ENCODE measurements around the gene STYXL2. TPM values are rescaled to one million over a fixed set of nuclear protein-coding genes. Genes with fewer than 3 reads are reported as not detected.

Gene STYXL2
- total RNA-seq, 4 donors from 2014 or later: under 0.01 TPM; not detected in 3

DNA sequence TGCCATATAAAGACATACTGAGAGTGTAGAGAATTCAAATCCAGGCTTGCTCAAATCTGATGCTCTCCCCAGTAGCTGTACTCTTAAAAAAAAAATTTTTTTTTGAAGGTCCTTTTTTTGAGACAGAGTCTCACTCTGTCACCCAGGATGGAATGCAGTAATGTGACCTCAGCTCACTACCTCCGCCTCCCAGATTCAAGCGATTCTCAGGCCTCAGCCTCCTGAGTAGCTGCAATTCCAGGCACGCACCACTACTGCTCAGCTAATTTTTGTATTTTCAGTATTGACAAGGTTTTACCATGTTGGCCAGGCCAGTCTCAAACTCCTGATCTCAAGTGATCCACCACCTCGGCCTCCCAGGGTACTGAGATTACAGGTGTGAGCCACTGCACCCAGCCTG lies 28.7 kb downstream of the STYXL2 start:
- intact Hi-C loops (cut with DNase I): no loop called here
- WGBS, 2 donors: 91 to 96% methylated on average over 4 of the region's 4 CpGs
- Histone ChIP-seq H3K27me3 (peaks cover 0 to 44% (median 0%) of the 10 kb centered on the region in 4 donors), H3K27ac (no peak overlapping the region), H3K36me3 (no peaks in the 10 kb centered on the region), H3K4me3 (no peak overlapping the region), H3K9me3 (no peaks in the 10 kb centered on the region), H3K4me1 (peaks cover 6 to 14% (median 9%) of the 10 kb centered on the region in 3 donors)
- no peak for TF ChIP-seq POLR2A (IDR thresholded peaks at IDR 0.05)
- TF ChIP-seq, protein P1, sequence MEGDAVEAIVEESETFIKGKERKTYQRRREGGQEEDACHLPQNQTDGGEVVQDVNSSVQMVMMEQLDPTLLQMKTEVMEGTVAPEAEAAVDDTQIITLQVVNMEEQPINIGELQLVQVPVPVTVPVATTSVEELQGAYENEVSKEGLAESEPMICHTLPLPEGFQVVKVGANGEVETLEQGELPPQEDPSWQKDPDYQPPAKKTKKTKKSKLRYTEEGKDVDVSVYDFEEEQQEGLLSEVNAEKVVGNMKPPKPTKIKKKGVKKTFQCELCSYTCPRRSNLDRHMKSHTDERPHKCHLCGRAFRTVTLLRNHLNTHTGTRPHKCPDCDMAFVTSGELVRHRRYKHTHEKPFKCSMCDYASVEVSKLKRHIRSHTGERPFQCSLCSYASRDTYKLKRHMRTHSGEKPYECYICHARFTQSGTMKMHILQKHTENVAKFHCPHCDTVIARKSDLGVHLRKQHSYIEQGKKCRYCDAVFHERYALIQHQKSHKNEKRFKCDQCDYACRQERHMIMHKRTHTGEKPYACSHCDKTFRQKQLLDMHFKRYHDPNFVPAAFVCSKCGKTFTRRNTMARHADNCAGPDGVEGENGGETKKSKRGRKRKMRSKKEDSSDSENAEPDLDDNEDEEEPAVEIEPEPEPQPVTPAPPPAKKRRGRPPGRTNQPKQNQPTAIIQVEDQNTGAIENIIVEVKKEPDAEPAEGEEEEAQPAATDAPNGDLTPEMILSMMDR (IDR thresholded peaks at IDR 0.05): no peak
- no peak for DNase-seq

DNA sequence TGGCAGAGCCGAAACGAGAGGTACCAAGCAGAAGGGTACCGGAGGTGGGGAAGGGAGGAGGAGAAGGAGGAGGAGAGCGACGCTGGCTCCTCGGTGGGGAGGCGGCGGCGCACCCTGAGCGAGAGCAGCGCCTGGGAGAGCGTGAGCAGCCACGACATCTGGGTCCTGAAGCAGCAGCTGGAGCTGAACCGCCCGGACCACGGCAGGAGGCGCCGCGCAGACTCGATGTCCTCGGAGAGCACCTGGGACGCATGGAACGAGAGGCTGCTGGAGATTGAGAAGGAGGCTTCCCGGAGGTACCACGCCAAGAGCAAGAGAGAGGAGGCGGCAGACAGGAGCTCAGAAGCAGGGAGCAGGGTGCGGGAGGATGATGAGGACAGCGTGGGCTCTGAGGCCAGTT lies 32.4 kb downstream of the STYXL2 start:
- Histone ChIP-seq H3K9me3 (no peaks in the 10 kb centered on the region), H3K4me1 (peaks cover 2 to 9% (median 5%) of the 10 kb centered on the region in 3 donors), H3K4me3 (no peak overlapping the region), H3K27me3 (peaks cover 0 to 47% (median 0%) of the 10 kb centered on the region in 4 donors), H3K27ac (no peak overlapping the region), H3K36me3 (no peaks in the 10 kb centered on the region)
- TF ChIP-seq, protein P1 (IDR thresholded peaks at IDR 0.05): no peak
- TF ChIP-seq POLR2A (IDR thresholded peaks at IDR 0.05): no peak
- WGBS, 2 donors: 87 to 95% methylated on average over 18 to 26 of the region's 28 CpGs
- intact Hi-C loops (cut with DNase I): no loop called here
- no peak for DNase-seq

DNA sequence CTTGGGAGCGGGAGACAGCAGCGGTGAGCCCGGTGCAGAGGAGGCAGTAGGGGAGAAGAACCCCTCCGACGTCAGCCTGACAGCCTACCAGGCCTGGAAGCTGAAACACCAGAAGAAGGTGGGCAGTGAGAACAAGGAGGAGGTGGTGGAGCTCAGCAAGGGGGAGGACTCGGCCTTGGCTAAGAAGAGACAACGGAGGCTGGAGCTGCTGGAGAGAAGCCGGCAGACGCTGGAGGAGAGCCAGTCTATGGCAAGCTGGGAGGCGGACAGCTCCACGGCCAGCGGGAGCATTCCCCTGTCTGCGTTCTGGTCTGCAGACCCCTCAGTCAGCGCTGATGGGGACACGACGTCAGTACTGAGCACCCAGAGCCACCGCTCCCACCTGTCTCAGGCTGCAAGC lies 32.9 kb downstream of the STYXL2 start:
- no peak overlapping the region for H3K4me3 ChIP-seq
- intact Hi-C loops (cut with DNase I): no loop called here
- DNase-seq: no peak
- peaks cover 0 to 4% (median under 1%) of the 10 kb centered on the region in 3 donors for H3K4me1 ChIP-seq
- no peaks in the 10 kb centered on the region for H3K36me3 ChIP-seq
- H3K27ac ChIP-seq: no peak overlapping the region
- peaks cover 0 to 49% (median 0%) of the 10 kb centered on the region in 4 donors for H3K27me3 ChIP-seq
- 91 to 95% methylated on average over 13 to 16 of the region's 17 CpGs for WGBS, 2 donors
- no peaks in the 10 kb centered on the region for H3K9me3 ChIP-seq
- TF ChIP-seq POLR2A (IDR thresholded peaks at IDR 0.05): no peak
- TF ChIP-seq, protein P1 (IDR thresholded peaks at IDR 0.05): no peak

DNA sequence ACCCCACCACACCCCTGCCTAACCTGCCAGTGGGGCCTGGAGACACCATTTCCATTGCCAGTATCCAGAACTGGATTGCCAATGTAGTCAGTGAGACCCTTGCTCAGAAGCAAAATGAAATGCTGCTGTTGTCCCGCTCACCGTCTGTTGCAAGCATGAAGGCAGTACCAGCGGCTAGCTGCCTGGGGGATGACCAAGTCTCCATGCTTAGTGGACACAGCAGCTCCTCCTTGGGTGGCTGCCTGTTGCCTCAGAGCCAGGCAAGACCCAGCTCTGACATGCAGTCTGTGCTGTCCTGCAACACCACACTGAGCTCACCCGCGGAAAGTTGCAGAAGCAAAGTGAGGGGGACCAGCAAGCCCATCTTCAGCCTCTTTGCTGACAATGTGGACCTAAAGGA lies 33.4 kb downstream of the STYXL2 start:
- no peak for TF ChIP-seq POLR2A (IDR thresholded peaks at IDR 0.05)
- TF ChIP-seq, protein P1 (IDR thresholded peaks at IDR 0.05): no peak
- no peaks in the 10 kb centered on the region for H3K36me3 ChIP-seq
- H3K27me3 ChIP-seq: peaks cover 0 to 49% (median 0%) of the 10 kb centered on the region in 4 donors
- intact Hi-C loops (cut with DNase I): no loop called here
- H3K9me3 ChIP-seq: no peaks in the 10 kb centered on the region
- no peak overlapping the region for H3K27ac ChIP-seq
- no peak overlapping the region for H3K4me3 ChIP-seq
- WGBS, 2 donors: 93 to 100% methylated on average over 3 of the region's 5 CpGs
- no peak for DNase-seq
- no peaks in the 10 kb centered on the region for H3K4me1 ChIP-seq

DNA sequence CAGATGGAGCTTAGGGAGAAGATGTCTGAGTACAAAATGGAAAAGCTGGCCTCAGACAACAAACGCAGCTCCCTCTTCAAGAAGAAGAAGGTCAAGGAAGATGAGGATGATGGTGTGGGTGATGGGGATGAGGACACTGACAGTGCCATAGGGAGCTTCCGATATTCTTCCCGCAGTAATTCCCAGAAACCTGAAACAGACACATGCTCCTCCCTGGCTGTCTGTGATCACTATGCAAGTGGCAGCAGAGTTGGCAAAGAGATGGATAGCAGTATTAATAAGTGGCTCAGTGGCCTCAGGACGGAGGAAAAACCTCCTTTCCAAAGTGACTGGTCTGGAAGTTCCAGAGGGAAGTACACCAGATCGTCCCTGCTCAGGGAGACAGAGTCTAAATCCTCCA lies 33.8 kb downstream of the STYXL2 start:
- no peaks in the 10 kb centered on the region for H3K4me1 ChIP-seq
- no peak overlapping the region for H3K4me3 ChIP-seq
- 78 to 86% methylated on average over 5 of the region's 5 CpGs for WGBS, 2 donors
- no peak overlapping the region for H3K27ac ChIP-seq
- intact Hi-C loops (cut with DNase I): no loop called here
- TF ChIP-seq, protein P1 (IDR thresholded peaks at IDR 0.05): no peak
- TF ChIP-seq POLR2A (IDR thresholded peaks at IDR 0.05): no peak
- peaks cover 0 to 49% (median 0%) of the 10 kb centered on the region in 4 donors for H3K27me3 ChIP-seq
- H3K9me3 ChIP-seq: no peaks in the 10 kb centered on the region
- no peak for DNase-seq
- no peaks in the 10 kb centered on the region for H3K36me3 ChIP-seq

Data from esophagus squamous epithelium (tissue), 5 donors.